ENCODE results near the gene NR1I2. TPM values are rescaled to one million over a fixed set of nuclear protein-coding genes. Genes with fewer than 3 reads are reported as not detected.

Gene NR1I2
- total RNA-seq, 1 experiment from 2014 or later, result 0.07 TPM

- Histone ChIP-seq H3K9me2 (ENCODE audit: insufficient read depth) (no peaks in the 10 kb centered on the region), H2AFZ (ENCODE audit: low read depth, low read length, poor library complexity, severe bottlenecking) (no peak overlapping the region), H3K27ac (ENCODE audit: low read depth, low read length) (no peak overlapping the region), H4K20me1 (ENCODE audit: insufficient read depth) (no peaks in the 10 kb centered on the region), H3K4me2 (ENCODE audit: low read length) (peak overlapping the region; percentile 80), H3K4me1 (ENCODE audit: control insufficient read depth in 1 of 2, insufficient read depth in 2 of 2, low read length in 2 of 2) (peaks cover 12 to 16% of the 10 kb centered on the region in 2 experiments; a peak in 3 of 4 replicates), H3K9ac (ENCODE audit: low read length) (no peak overlapping the region), H3K36me3 (ENCODE audit: control insufficient read depth in 1 of 2, insufficient read depth in 2 of 2, low read length in 2 of 2) (no peaks in the 10 kb centered on the region), H3K4me3 (replicated peaks in 1 of 2; ENCODE audit: low read depth in 1 of 2, low read length in 2 of 2) (no peak overlapping the region), H3K27me3 (ENCODE audit: insufficient read depth, low read length) (no peaks in the 10 kb centered on the region), H3K9me3 (ENCODE audit: control insufficient read depth in 1 of 2, insufficient read depth in 1 of 2, low read depth in 1 of 2, low read length in 2 of 2) (no peaks in the 10 kb centered on the region), H3K79me2 (ENCODE audit: insufficient read depth, low read length) (no peaks in the 10 kb centered on the region)
- ChIA-PET CTCF (no interaction called here), RAD21 (ENCODE audit: low non-redundant PET in 1 of 2, low total read pairs in 2 of 2, uncharacterized antibody in 2 of 2, unreplicated experiment in 2 of 2) (no interaction called here), POLR2A (no interaction called here)
- DNase-seq (ENCODE audit: low read depth, low spot score) (no peak), ATAC-seq (no peak)
- intact Hi-C loops (cut with micrococcal nuclease), result no loop called here
- BruUV-seq (replicated peaks), result no TSS peak
- TF ChIP-seq REST (IDR thresholded peaks at IDR 0.05; ENCODE audit: low read depth) (no peak), POLR2A (IDR thresholded peaks at IDR 0.05; ENCODE audit: borderline replicate concordance, extremely low read depth, insufficient read depth, insufficient read length) (no peak), EZH2phosphoT487 (IDR thresholded peaks at IDR 0.05; ENCODE audit: borderline replicate concordance) (no peak), ATF3 (IDR thresholded peaks at IDR 0.05) (no peak), SP1 (IDR thresholded peaks at IDR 0.05; ENCODE audit: low read depth) (no peak), EGR1 (IDR thresholded peaks at IDR 0.05; ENCODE audit: low read depth) (no peak), SIN3A (IDR thresholded peaks at IDR 0.05; ENCODE audit: low read depth) (no peak), EZH2 (IDR thresholded peaks at IDR 0.05) (no peak), FOSL1 (IDR thresholded peaks at IDR 0.05; ENCODE audit: low read depth) (no peak), ZFX (IDR thresholded peaks at IDR 0.05) (no peak), POLR2AphosphoS5 (IDR thresholded peaks at IDR 0.05; ENCODE audit: low read depth, low read length) (no peak), TCF7L2 (IDR thresholded peaks at IDR 0.05; ENCODE audit: borderline replicate concordance, extremely low read depth, insufficient read depth, insufficient read length) (no peak), ZNF274 (IDR thresholded peaks at IDR 0.05; ENCODE audit: low read depth, low read length) (no peak)
Measured at GRCh38 chr3:119795849-119796248, 13.9 kb downstream of the NR1I2 start.

Measured in HCT116 (cell line).